GM19238 (cell line): ENCODE results near the gene SCMH1.

Experiments
- DNase-seq: peaks from one replicate; pipeline ENCODE4 v3.0.0; 2011; ENCODE audit warnings: low spot score; ENCODE audit not compliant: insufficient read length

Gene SCMH1

GRCh38 chr1:41006942-41007865 lies 234.9 kb downstream of the SCMH1 start:
- no peak for DNase-seq

- no peak for DNase-seq
Measured at GRCh38 chr1:41005876-41006275, 236.2 kb downstream of the SCMH1 start.

- peak; percentile 86 for DNase-seq
Measured at GRCh38 chr1:41003640-41004220, 238.4 kb downstream of the SCMH1 start.

GRCh38 chr1:41003127-41003639 lies 238.9 kb downstream of the SCMH1 start:
- DNase-seq = no peak

- no peak for DNase-seq
Measured at GRCh38 chr1:40998668-40999067, 243.4 kb downstream of the SCMH1 start.

GRCh38 chr1:40997096-40997495 lies 245.0 kb downstream of the SCMH1 start:
- no peak for DNase-seq

- DNase-seq = no peak
Measured at GRCh38 chr1:40989066-40989465, 253.0 kb downstream of the SCMH1 start.

GRCh38 chr1:40988280-40988679 lies 253.8 kb downstream of the SCMH1 start:
- no peak for DNase-seq

GRCh38 chr1:40987439-40988276 lies 254.4 kb downstream of the SCMH1 start:
- no peak for DNase-seq

- DNase-seq = no peak
Measured at GRCh38 chr1:40986956-40987355, 255.2 kb downstream of the SCMH1 start.

GRCh38 chr1:40986328-40986783 lies 255.8 kb downstream of the SCMH1 start:
- no peak for DNase-seq

- no peak for DNase-seq
Measured at GRCh38 chr1:40985875-40986274, 256.2 kb downstream of the SCMH1 start.

- no peak for DNase-seq
Measured at GRCh38 chr1:40985161-40985560, 256.9 kb downstream of the SCMH1 start.

- no peak for DNase-seq
Measured at GRCh38 chr1:40984531-40984930, 257.6 kb downstream of the SCMH1 start.

- DNase-seq = no peak
Measured at GRCh38 chr1:40984066-40984465, 258.0 kb downstream of the SCMH1 start.

GRCh38 chr1:40983286-40983685 lies 258.8 kb downstream of the SCMH1 start:
- no peak for DNase-seq

- no peak for DNase-seq
Measured at GRCh38 chr1:40982721-40983120, 259.4 kb downstream of the SCMH1 start.

- no peak for DNase-seq
Measured at GRCh38 chr1:40981691-40982448, 260.2 kb downstream of the SCMH1 start.

GRCh38 chr1:40980453-40981121 lies 261.5 kb downstream of the SCMH1 start:
- DNase-seq = peak; percentile 30

- DNase-seq = peak; percentile 35
Measured at GRCh38 chr1:40980068-40980452, 262.0 kb downstream of the SCMH1 start.
